H9 (cell line): ENCODE measurements around the gene CRABP2. TPM values are rescaled to one million over a fixed set of nuclear protein-coding genes. Genes with fewer than 3 reads are reported as not detected.

Experiments
- DNase-seq: peaks from one replicate; pipeline ENCODE4 v3.0.0-alpha.2; 2017
- H2AFZ ChIP-seq: one replicate; pipeline ENCODE4 v1.6.1; 2013; ENCODE audit warnings: mild to moderate bottlenecking, low read length, control low read depth, moderate library complexity
- H2AK5ac ChIP-seq: 2 replicates; pipeline ENCODE4 v1.6.1; 2013; ENCODE audit warnings: low read length, control low read depth, mixed read lengths; ENCODE audit not compliant: insufficient read length
- H2BK120ac ChIP-seq: one replicate; pipeline ENCODE4 v1.6.1; 2013; ENCODE audit warnings: low read depth, mild to moderate bottlenecking, low read length, control low read depth, inconsistent platforms; ENCODE audit not compliant: poor library complexity, severe bottlenecking
- H2BK12ac ChIP-seq: 2 replicates; pipeline ENCODE4 v1.6.1; 2013; ENCODE audit warnings: low read length, control low read depth, mixed read lengths, low read depth; ENCODE audit not compliant: insufficient read length
- H2BK15ac ChIP-seq: 2 replicates; pipeline ENCODE4 v1.6.1; 2013; ENCODE audit warnings: low read depth, low read length, control low read depth
- H2BK20ac ChIP-seq: one replicate; pipeline ENCODE4 v1.6.1; 2013; ENCODE audit warnings: low read depth, mild to moderate bottlenecking, low read length, control low read depth, inconsistent platforms; ENCODE audit not compliant: poor library complexity, severe bottlenecking
- H2BK5ac ChIP-seq: 2 replicates; pipeline ENCODE4 v1.6.1; 2013; ENCODE audit warnings: low read length, control low read depth, mixed read lengths; ENCODE audit not compliant: insufficient read length
- H3K14ac ChIP-seq: 2 replicates; pipeline ENCODE4 v1.6.1; 2013; ENCODE audit warnings: low read length, control low read depth; ENCODE audit not compliant: insufficient read depth
- H3K18ac ChIP-seq: 2 replicates; pipeline ENCODE4 v1.6.1; 2013; ENCODE audit warnings: low read depth, mild to moderate bottlenecking, mixed read lengths, low read length, control low read depth; ENCODE audit not compliant: insufficient read length
- H3K23ac ChIP-seq: 2 replicates; pipeline ENCODE4 v1.6.1; 2013; ENCODE audit warnings: low read length, control low read depth, mixed read lengths, low read depth; ENCODE audit not compliant: insufficient read length
- H3K23me2 ChIP-seq: 2 replicates; pipeline ENCODE4 v1.6.1; 2013; ENCODE audit warnings: low read depth, mild to moderate bottlenecking, mixed read lengths, low read length, control low read depth; ENCODE audit not compliant: insufficient read length, poor library complexity, severe bottlenecking
- H3K27ac ChIP-seq: 2 replicates; pipeline ENCODE4 v1.5.1; 2013; ENCODE audit warnings: low read length, control low read depth, mixed read lengths, low read depth; ENCODE audit not compliant: insufficient read length
- H3K27me3 ChIP-seq: 2 replicates; pipeline ENCODE4 v1.6.1; 2013; ENCODE audit warnings: low read length, control low read depth, inconsistent platforms; ENCODE audit not compliant: insufficient read depth
- H3K4ac ChIP-seq: 2 replicates; pipeline ENCODE4 v1.6.1; 2013; ENCODE audit warnings: low read depth, mild to moderate bottlenecking, control low read depth, inconsistent platforms, low read length, moderate library complexity
- H3K4me1 ChIP-seq: 2 replicates; pipeline ENCODE4 v1.6.1; 2013; ENCODE audit warnings: low read length, control low read depth, inconsistent platforms; ENCODE audit not compliant: insufficient read depth
- H3K4me2 ChIP-seq: 2 replicates; pipeline ENCODE4 v1.6.1; 2013; ENCODE audit warnings: low read length, control low read depth, mixed read lengths; ENCODE audit not compliant: insufficient read length, insufficient read depth
- H3K56ac ChIP-seq: 2 replicates; pipeline ENCODE4 v1.6.1; 2013; ENCODE audit warnings: low read depth, mild to moderate bottlenecking, mixed read lengths, low read length, control low read depth; ENCODE audit not compliant: insufficient read length
- H3K79me1 ChIP-seq: 2 replicates; pipeline ENCODE4 v1.6.1; 2013; ENCODE audit warnings: low read depth, mild to moderate bottlenecking, moderate library complexity, low read length, control low read depth, inconsistent platforms; ENCODE audit not compliant: insufficient read depth, poor library complexity, severe bottlenecking
- H3K79me2 ChIP-seq: 2 replicates; pipeline ENCODE4 v1.6.1; 2013; ENCODE audit warnings: low read length, control low read depth, inconsistent platforms; ENCODE audit not compliant: insufficient read depth
- H3K9ac ChIP-seq: 2 replicates; pipeline ENCODE4 v1.6.1; 2013; ENCODE audit warnings: low read length, control low read depth, mixed read lengths; ENCODE audit not compliant: insufficient read length; ENCODE audit errors: extremely low read depth
- H3K9me3 ChIP-seq: one replicate; pipeline ENCODE4 v1.6.1; 2013; ENCODE audit warnings: low read depth, low read length, inconsistent platforms; ENCODE audit not compliant: control insufficient read depth
- H3T11ph ChIP-seq: one replicate; pipeline ENCODE4 v1.6.1; 2013; ENCODE audit warnings: mild to moderate bottlenecking, low read length, control low read depth, inconsistent platforms
- H4K20me1 ChIP-seq: one replicate; pipeline ENCODE4 v1.6.1; 2013; ENCODE audit not compliant: control insufficient read depth, insufficient read length, insufficient read depth
- H4K5ac ChIP-seq: 2 replicates; pipeline ENCODE4 v1.6.1; 2013; ENCODE audit warnings: low read depth, mild to moderate bottlenecking, mixed read lengths, low read length, control low read depth; ENCODE audit not compliant: insufficient read length
- H4K8ac ChIP-seq: replicated peaks from 2 replicates; pipeline ENCODE4 v1.6.1; 2013; ENCODE audit warnings: low read length, control low read depth, mixed read lengths, low read depth; ENCODE audit not compliant: insufficient read length
- H4K91ac ChIP-seq: 2 replicates; pipeline ENCODE4 v1.6.1; 2013; ENCODE audit warnings: low read depth, mild to moderate bottlenecking, moderate library complexity, mixed read lengths, low read length, control low read depth; ENCODE audit not compliant: insufficient read length
- H3K27ac Mint-ChIP-seq, 3 experiments: 2 replicates in 2 of 3; 3 replicates in 1 of 3; pipeline ENCODE4 v1.8.0; 2020 to 2021; ENCODE audit warnings: mixed read lengths in 3 of 3, mild to moderate bottlenecking in 1 of 3, moderate library complexity in 1 of 3
- H3K27me3 Mint-ChIP-seq: 2 replicates; pipeline ENCODE4 v1.8.0; 2021; ENCODE audit warnings: low read depth, mild to moderate bottlenecking, moderate library complexity, mixed read lengths
- H3K36me3 Mint-ChIP-seq, 3 experiments: 2 replicates in 2 of 3; 3 replicates in 1 of 3; pipeline ENCODE4 v1.8.0; 2020 to 2021; ENCODE audit warnings: low read depth in 3 of 3, mixed read lengths in 3 of 3; ENCODE audit not compliant: insufficient read depth in 1 of 3
- H3K4me1 Mint-ChIP-seq, 2 experiments: 2 replicates each; pipeline ENCODE4 v1.8.0; 2020; ENCODE audit warnings: mixed read lengths in 2 of 2
- H3K4me3 Mint-ChIP-seq, 2 experiments: 2 replicates in 1 of 2; 3 replicates in 1 of 2; pipeline ENCODE4 v1.8.0; 2020 to 2021; ENCODE audit warnings: mild to moderate bottlenecking in 2 of 2, mixed read lengths in 2 of 2, moderate library complexity in 1 of 2
- H3K9me3 Mint-ChIP-seq, 2 experiments: 2 replicates in 1 of 2; 3 replicates in 1 of 2; pipeline ENCODE4 v1.8.0; 2020; ENCODE audit warnings: mild to moderate bottlenecking in 2 of 2, mixed read lengths in 2 of 2, moderate library complexity in 1 of 2
- CTCF ChIP-seq: fragments of 200-600 bp; sonication (generic); conservative IDR thresholded peaks from 3 replicates; pipeline ENCODE4 v1.8.0; 2021; ENCODE audit warnings: antibody characterized with exemption, mild to moderate bottlenecking
- WGBS: extraction: QIAGEN DNeasy Blood & Tissue Kit; methylation state at CpG from one replicate; pipeline ENCODE4 v1.1.7; 2013; ENCODE audit warnings: missing lambda C conversion rate, low lambda C conversion rate, mixed read lengths; ENCODE audit not compliant: insufficient read length; ENCODE audit errors: extremely low coverage; 5-methylcytosine and 5-hydroxymethylcytosine counted together
- total RNA-seq: library from RNA; stranded (reverse); gene quantifications from 2 replicates; pipeline ENCODE4 v1.2.1, GENCODE V29; 2021

The CRABP2 gene
- total RNA-seq, 1 experiment from 2014 or later = 184 TPM

GRCh38 chr1:156709031-156709430 lies 3.6 kb upstream of the CRABP2 start:
- Histone ChIP-seq H3K27ac (no peak overlapping the region), H2BK5ac (no peak overlapping the region), H3K4me2 (peak overlapping the region; percentile 83), H3K79me2 (no peaks in the 10 kb centered on the region), H2BK120ac (no peak overlapping the region), H3K23ac (no peak overlapping the region), H3K23me2 (peaks cover 33% of the 10 kb centered on the region), H4K5ac (no peak overlapping the region), H3K27me3 (peaks cover 3% of the 10 kb centered on the region; the same call in 1 of the 2 replicates), H3K9ac (no peak overlapping the region), H3K14ac (no peak overlapping the region), H2BK20ac (no peak overlapping the region), H4K8ac (no peak overlapping the region), H4K91ac (no peak overlapping the region), H3K18ac (no peak overlapping the region), H3K4me1 (peaks cover 11% of the 10 kb centered on the region; the same call in 1 of the 2 replicates), H3K79me1 (no peaks in the 10 kb centered on the region), H3K4ac (no peak overlapping the region), H2AFZ (no peak overlapping the region), H2AK5ac (no peak overlapping the region), H3K9me3 (no peaks in the 10 kb centered on the region), H3K56ac (no peak overlapping the region), H2BK15ac (no peak overlapping the region), H2BK12ac (no peak overlapping the region), H3T11ph (no peak overlapping the region), H4K20me1 (no peaks in the 10 kb centered on the region)
- no CpG with 5 or more reads among the region's 4 CpGs for WGBS
- Mint-ChIP-seq H3K36me3 (no peaks in the 10 kb centered on the region; a peak in 1 of 7 replicates), H3K9me3 (no peaks in the 10 kb centered on the region), H3K27ac (peak overlapping the region; percentile 46 to 99 (median 90); a peak in 3 of 7 replicates), H3K4me3 (peak overlapping the region in 1 of 2 experiments; percentile 91; a peak in 3 of 5 replicates), H3K27me3 (peaks cover 15% of the 10 kb centered on the region), H3K4me1 (peaks cover 68 to 69% of the 10 kb centered on the region in 2 experiments)
- no peak for DNase-seq
- no peak for TF ChIP-seq CTCF
